NCI-H1417 (cell line): ENCODE results near the gene MRTFA.
"Not testable (repeated sequence)": the region's sequence is repeated elsewhere in the genome, so short reads cannot be mapped to it uniquely, and the experiment has no call there.

ENCODE experiments used
- DNase-seq, 3 experiments: peaks; one replicate each; lab custom pipeline; 2025; lab: John Stamatoyannopoulos, UW

Gene MRTFA

GRCh38 chr22:40659166-40659565 lies 22.6 kb upstream of the MRTFA start:
- DNase-seq = peak in 2 of 3 experiments; percentile 2 to 42

- DNase-seq = not testable (repeated sequence)
These were observed 20.1 kb upstream of the MRTFA start for GRCh38 chr22:40656651-40657050.

- not testable (repeated sequence) for DNase-seq
These were observed 19.4 kb upstream of the MRTFA start for GRCh38 chr22:40655941-40656340.

GRCh38 chr22:40654522-40655167 lies 18.1 kb upstream of the MRTFA start:
- DNase-seq = peak in 2 of 3 experiments; percentile 1 to 17

- no peak for DNase-seq
These were observed 16.8 kb upstream of the MRTFA start for GRCh38 chr22:40653361-40653760.

GRCh38 chr22:40651563-40652501 lies 15.3 kb upstream of the MRTFA start:
- DNase-seq = peak; percentile 83 to 96 (median 94)

- DNase-seq = no peak
These were observed 14.5 kb upstream of the MRTFA start for GRCh38 chr22:40651057-40651456.

GRCh38 chr22:40648386-40648785 lies 11.9 kb upstream of the MRTFA start:
- peak in 1 of 3 experiments; percentile 3 for DNase-seq

GRCh38 chr22:40645579-40646197 lies 9.2 kb upstream of the MRTFA start:
- no peak for DNase-seq

- no peak for DNase-seq
These were observed 5.8 kb upstream of the MRTFA start for GRCh38 chr22:40642316-40642715.

GRCh38 chr22:40641269-40641668 lies 4.8 kb upstream of the MRTFA start:
- DNase-seq = no peak

- no peak for DNase-seq
These were observed 1.7 kb upstream of the MRTFA start for GRCh38 chr22:40638261-40638660.

GRCh38 chr22:40637183-40638150 lies 948 bp upstream of the MRTFA start:
- DNase-seq = peak in 2 of 3 experiments; percentile 34 to 77

GRCh38 chr22:40635940-40636379 lies 559 bp downstream of the MRTFA start:
- DNase-seq = peak in 1 of 3 experiments; percentile 60

- DNase-seq = no peak
These were observed 1.2 kb downstream of the MRTFA start for GRCh38 chr22:40635043-40635939.

GRCh38 chr22:40634119-40634903 lies 2.2 kb downstream of the MRTFA start:
- DNase-seq = no peak

- no peak for DNase-seq
These were observed 3.5 kb downstream of the MRTFA start for GRCh38 chr22:40633036-40633435.

- DNase-seq = no peak
These were observed 4.6 kb downstream of the MRTFA start for GRCh38 chr22:40631925-40632324.

- DNase-seq = peak in 2 of 3 experiments; percentile 1 to 28
These were observed 8.0 kb downstream of the MRTFA start for GRCh38 chr22:40628354-40629042.
